HG03432 (cell line): ENCODE results near the gene DERL3.
"Not testable (repeated sequence)": the region's sequence is repeated elsewhere in the genome, so short reads cannot be mapped to it uniquely, and the experiment has no call there.

ENCODE experiments used
- ATAC-seq: cut with Tn5 transposase; IDR thresholded peaks from one replicate; pipeline ENCODE4 v1.9.1; 2021; ENCODE audit warnings: mild to moderate bottlenecking, moderate library complexity; ENCODE audit not compliant: unreplicated experiment

The DERL3 gene

DNA sequence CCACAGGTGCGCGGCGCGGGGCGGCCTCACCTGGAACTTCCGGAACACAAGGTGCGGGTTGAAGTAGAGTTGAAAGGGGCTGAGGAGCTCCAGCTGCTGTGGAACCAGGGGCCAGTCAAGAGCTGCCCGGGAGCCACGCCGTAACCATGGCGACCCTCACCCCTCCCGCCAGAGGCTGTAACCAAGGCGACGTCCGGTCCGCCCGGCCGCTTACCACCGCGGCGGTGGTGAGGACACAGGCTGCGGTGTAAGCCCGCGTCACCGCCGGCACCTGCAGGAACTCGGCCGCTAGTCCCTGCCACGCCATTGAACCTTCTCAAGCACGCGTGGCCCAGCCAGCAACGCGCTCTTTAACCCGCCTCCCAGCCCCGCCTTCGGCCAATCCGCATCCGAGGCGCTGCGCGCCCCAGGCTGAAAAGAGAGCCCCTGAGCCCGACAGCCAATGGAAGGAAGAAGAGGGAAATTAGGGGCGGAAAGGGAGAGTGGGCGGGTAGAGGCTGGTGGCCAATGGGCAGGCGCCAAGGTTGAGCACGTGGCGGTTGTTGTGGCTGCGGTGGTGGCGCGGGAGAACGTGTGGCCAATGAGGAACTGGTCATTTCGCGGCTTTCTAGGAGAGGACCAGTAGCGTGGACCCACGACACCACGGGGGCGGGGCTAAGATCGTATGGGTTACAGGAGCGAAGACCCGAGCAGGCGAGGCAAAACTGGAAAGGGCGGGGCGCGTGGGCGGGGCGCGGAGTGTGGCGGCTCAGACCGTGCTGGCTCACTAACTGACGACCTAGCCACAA lies at the start of gene DERL3:
Gene DERL3 (minus strand): TSS at position 326 of the 788 bp plus-strand sequence. CDS start 19 bp downstream, at position 307.
- peak; percentile 79 for ATAC-seq

DNA sequence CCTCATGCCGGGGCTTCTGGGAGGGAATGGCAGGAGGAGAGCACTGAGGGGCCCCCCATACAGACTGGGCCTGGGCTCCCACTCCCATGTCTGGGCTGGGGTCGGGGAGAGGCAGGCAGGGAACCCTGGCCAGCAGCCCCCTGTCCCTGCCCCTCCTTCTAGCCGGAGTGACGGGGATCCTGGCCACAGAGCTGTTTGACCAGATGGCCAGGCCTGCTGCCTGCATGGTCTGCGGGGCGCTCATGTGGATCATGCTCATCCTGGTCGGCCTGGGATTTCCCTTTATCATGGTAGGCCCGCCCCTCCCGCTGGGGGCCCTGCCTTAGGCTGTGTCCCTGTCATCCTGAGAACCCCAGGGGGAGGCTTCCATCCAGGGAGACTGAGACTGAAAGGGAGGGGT lies 45.3 kb upstream of the DERL3 start:
- ATAC-seq, result no peak

DNA sequence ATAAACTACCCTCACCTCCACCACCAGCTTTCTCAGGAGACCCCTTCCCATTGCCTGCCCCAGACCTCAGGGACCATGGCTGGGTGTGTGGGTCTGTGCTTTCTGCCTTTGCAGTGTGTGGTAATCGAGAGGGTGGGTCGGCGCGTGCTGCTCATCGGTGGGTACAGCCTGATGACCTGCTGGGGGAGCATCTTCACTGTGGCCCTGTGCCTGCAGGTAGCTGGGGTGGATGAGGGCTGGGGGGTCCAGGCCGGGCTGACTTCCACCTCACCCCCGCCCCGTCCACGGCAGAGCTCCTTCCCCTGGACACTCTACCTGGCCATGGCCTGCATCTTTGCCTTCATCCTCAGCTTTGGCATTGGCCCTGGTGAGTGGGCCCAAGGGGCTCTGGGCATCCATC lies 44.9 kb upstream of the DERL3 start:
- ATAC-seq, result no peak

DNA sequence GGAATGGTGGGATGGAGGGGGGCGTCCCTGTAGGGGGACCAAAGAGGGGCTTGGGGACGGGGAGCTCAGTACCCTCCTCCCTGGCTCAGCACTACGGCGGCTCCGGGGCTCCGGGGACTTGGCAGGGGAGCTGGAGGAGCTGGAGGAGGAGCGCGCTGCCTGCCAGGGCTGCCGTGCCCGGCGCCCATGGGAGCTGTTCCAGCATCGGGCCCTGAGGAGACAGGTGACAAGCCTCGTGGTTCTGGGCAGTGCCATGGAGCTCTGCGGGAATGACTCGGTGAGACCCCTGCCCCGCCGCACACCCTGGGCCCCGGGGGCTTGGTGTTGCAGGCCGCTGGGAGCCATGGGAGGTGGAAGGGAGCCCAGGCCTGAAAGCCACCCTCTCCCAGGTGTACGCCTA lies 43.6 kb upstream of the DERL3 start:
- no peak for ATAC-seq

DNA sequence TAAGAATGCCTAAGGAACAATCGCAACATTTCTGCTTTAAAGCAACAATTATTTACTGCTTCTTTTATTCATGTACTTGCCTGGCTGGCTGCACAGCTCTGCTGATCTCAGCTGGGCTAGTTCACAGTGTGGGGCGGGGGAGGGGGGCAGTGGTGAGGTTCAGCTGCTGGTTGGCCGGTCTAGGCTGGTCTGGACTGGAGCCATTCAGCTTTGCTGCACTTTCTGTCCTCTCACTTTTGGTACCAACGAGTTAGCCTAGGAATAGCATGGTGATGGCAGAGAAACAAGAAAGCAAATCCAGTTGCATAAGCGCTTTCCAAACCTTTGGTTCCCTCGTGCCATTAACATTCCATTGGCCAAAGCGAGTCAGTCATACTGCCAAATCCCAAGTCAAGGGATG lies 39.4 kb upstream of the DERL3 start:
- ATAC-seq, result no peak

DNA sequence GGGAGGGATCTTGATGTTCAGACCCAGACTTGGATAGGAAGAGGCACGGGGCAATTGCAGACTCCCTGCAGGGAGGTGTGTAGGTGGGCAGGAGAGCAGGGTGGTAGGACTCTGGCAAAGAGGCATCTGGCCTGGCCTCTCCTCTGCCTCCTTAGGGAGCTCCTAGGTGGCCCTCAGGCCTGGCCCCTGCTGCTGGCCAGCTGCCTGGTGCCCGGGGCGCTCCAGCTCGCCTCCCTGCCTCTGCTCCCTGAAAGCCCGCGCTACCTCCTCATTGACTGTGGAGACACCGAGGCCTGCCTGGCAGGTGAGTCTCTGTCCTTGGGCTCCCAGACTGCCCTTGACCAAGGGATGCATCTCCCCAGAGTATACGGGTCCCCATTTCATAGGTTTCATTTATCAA lies 38.8 kb upstream of the DERL3 start:
- no peak for ATAC-seq

DNA sequence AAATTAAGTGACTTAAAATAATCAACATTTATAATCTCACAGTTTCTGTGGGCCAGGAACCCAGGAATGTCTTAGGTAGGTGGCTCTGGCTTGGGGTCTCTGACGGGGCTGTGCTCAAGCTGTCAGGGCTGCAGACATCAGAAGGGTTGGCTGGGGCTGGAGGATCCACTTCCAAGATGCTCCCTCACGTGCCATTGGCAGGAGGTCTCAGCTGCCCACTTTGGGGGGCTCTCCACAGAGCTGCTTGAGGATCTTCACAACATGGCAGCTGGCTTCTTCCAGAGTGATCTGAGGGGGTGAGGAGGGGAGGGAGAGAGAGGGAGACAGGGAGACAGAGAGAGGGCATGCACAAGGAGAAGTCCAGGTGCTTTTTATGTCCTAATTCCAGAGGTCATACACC lies 37.0 kb upstream of the DERL3 start:
- no peak for ATAC-seq

DNA sequence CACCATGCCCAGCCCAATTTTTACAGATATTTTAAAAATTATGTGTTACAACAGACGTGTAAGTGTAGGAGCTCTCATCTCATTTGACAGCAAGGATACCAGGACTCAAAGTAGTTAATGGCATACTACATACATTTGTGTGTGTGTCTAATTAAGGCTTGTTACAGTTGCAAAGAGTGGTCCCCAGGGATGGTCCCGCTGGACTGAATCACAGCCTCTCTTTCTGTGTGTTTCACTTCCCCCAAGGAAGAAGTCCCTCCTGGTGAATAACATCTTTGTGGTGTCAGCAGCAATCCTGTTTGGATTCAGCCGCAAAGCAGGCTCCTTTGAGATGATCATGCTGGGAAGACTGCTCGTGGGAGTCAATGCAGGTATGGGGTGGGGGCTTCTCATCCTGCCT lies 36.1 kb upstream of the DERL3 start:
- no peak for ATAC-seq

DNA sequence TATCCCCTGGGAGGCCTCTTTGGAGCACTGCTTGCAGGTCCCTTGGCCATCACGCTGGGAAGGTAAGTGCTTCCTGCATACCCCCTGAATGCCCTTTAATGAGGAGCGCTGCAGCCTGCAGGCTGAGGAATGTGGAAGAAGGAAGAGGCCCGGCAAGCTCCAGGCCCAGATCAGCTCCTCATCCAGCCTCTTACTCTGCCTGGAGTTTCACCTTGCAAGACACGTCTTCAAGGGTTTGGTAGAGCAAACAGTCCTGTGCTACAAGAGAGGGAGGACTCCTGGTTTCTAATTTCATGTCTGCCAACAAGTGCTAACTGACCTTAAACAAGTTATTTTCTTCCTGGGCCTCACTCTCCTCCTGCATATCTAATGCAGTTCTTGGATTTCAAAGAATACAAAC lies 29.8 kb upstream of the DERL3 start:
- no peak for ATAC-seq

DNA sequence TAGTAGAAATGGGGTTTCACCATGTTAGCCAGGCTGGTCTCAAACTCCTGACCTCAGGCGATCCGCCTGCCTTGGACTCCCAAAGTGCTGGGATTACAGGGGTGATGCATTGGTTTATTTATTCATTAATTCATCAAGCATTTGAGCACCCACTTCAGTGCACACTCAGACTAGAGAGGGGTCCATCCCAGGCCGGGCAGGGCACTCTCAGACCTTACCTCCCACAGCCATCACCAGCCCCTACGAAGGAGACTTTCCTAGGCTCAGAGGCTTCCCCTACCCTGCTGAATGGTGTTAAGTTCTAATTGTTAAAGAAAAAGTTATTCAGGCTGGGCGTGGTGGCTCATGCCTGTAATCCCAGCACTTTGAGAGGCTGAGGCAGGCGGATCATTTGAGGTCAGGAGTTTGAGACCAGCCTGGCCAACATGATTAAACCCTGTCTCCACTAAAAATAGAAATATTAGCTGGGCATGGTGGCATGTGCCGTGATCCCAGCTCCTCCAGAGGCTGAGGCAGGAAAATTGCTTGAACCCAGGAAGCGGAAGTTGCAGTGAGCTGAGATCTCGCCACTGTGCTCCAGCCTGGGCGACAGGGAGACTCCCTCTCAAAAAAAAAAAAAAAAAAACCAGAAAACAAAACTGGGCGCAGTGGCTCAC lies 25.8 kb upstream of the DERL3 start:
- ATAC-seq, result not testable (repeated sequence)

DNA sequence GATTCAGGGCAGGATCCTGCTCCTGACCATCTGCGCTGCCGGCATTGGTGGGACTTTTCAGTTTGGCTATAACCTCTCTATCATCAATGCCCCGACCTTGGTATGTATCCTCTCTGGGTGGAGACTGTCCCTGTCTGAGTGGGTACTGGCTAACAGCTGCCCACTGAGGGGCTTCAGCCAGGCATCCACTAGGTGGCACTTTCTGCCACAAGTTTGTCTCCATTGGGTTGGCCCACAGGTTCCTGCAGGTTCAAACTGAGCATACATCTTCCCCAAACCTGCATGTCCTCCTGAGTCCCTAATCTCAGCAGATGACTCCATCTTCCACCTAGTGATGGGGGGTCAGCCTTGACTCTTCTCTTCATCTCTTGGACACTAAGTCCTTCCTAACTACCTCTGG lies 23.3 kb upstream of the DERL3 start:
- ATAC-seq, result no peak

DNA sequence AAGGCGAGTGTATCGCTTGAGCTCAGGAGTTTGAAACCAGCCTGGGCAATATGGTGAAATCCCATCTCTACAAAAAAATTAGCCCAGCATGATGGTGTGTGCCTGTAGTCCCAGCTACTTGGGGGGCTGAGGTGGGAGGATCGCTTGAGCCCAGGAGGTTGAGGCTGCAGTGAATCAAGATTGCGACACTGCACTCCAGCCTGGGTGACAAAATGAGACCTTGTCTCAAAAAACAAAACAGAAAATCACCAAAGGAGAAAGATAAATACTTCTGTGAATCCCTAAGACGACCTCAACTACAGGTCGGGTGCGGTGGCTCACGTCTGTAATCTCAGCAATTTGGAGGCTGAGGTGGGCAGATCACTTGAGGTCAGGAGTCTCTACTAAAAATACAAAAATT lies 21.4 kb upstream of the DERL3 start:
- not testable (repeated sequence) for ATAC-seq

DNA sequence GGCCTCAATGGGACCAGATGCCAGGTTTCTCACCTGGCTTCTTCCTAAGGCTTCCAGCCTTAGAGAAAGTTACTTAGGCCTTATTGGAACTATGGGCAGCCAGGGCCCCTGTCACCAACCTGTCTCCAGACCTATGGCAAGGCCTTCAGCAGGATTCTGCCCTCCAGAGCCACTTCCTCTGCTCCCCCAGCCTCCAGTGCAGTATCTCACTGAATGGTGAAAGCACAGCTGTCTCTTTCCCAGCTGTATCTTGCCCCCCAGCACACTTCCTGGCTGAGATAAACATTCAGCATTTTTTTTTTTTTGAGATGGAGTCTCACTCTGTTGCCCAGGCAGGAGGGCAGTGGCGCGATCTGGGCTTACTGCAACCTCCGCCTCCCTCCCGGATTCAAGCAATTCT lies 20.4 kb upstream of the DERL3 start:
- ATAC-seq, result no peak

DNA sequence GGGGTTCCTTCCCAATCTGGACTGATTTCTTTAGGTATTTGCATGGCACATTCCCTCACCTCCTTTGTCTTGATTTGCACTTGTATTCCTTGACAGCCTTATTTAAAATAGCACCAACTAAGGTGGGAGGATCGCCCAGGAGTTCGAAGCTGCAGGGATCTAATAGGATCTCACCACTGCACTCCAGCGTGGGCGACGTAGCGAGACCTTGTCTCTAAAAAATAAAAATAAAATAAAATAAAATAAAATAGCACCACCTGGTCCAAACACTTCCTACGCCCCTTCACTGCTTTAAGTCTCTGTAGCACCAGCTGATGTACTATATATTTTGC lies 19.6 kb upstream of the DERL3 start:
- no peak for ATAC-seq

DNA sequence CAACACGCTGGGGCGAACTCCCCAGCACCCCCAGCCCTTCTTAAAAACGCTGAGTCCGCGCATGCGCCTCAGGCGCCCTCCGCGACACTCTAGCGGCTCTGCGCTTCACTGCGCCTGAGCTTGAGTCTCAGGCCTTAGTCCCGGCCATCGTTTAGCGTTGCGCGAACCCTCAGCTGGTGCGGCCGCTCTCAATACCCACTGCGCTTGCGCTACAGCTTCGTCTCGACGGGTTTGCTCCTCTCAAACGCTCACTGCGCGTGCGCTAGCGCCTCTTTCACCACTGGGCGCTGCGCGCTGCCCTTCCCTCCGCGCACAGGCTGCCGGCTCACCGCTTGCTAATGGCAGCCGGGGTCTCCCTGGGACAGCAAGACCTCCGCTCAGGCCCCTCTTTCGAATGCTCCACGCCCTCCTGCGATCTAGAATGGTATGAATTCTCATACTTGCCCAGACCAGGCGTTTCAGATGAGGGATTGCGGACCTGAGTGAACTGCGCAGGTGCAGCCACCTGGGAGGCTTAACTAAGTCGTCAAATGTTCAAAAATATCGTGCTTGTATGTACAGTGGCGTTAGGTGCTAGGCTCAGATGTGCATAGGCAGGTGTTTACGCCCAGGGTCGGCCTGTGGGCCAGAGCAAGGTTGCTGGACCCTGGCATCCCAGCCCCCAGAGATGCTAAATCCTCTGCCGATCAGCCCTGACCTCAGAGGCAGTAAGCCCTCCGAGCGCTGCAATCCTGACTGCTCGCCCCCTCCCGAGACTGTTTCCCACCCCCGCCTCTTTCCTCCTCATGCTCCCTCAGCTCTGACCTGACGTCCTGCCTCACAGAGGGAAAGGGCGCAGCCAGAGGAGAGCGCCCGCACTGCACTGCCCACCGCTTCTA lies 19.0 kb upstream of the DERL3 start, which contains the start of gene SLC2A11:
Gene SLC2A11 (plus strand): TSS at position 270 of the 878 bp plus-strand sequence. CDS start 125 bp downstream, at position 395.
- ATAC-seq, result peak; percentile 93

DNA sequence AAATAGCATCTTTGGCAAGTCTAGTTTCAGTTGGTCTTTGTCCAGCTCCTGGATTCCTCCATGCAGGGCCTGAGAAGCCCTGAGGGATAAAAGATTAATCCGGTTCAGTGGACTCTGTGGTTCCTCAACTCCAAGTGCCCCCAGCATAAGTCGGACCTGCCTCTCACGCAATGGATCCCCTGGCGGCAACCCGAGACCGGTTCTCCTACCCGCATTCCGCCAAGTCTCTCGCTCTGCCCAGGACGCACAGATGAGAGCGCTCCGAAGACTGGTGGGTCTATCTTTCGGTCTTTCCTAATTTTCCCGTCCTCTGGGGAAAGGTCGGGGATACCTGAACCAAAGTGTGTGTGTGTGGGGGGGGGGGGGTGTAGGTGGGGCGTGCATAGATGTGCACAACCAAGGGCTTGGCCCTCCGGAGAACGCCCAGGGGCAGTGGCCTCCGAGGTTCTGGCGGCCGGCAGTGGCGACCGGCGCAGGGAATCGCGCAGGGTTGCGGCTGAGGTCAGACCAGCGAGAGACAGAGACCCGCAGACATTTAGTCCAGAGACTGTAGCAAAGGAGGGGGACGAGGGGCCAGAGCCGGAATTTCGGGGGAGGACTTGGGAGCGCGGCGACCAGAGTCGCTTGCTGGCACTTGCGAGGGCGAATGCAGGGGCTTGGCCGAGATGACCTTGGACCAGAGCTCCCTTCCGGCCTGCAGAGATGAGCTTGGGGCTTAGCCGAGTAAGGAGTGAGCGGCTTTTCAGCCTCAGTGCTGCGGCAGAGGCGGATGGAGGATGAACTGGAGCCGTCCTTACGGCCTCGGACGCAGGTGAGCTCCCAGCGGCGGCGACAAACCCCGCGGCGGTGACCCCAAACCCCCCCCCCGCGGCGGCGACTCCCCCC lies 18.2 kb upstream of the DERL3 start:
- peak; percentile 50 for ATAC-seq

DNA sequence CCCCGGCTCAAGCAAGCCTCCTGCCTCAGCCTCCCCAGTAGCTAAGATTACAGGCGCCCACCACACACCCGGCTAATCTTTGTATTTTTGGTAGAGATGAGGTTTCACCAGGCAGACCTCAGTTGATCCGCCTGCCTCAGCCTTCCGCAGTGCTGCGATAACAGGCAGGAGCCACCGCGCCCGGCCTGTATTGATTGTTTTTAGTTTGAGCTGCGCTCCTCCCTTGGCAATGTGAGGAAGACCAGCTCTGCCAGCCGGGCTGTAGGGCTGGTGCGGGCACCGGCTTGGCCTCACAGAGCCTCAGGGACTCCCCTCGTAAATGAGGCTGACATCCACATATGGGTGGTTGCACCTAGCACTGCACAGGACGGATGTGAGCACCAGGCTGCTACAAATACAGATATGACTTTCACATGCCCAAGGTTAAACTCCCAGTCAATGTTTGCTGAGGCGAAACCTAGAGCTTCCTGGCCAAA lies 11.4 kb upstream of the DERL3 start:
- ATAC-seq, result peak; percentile 47

DNA sequence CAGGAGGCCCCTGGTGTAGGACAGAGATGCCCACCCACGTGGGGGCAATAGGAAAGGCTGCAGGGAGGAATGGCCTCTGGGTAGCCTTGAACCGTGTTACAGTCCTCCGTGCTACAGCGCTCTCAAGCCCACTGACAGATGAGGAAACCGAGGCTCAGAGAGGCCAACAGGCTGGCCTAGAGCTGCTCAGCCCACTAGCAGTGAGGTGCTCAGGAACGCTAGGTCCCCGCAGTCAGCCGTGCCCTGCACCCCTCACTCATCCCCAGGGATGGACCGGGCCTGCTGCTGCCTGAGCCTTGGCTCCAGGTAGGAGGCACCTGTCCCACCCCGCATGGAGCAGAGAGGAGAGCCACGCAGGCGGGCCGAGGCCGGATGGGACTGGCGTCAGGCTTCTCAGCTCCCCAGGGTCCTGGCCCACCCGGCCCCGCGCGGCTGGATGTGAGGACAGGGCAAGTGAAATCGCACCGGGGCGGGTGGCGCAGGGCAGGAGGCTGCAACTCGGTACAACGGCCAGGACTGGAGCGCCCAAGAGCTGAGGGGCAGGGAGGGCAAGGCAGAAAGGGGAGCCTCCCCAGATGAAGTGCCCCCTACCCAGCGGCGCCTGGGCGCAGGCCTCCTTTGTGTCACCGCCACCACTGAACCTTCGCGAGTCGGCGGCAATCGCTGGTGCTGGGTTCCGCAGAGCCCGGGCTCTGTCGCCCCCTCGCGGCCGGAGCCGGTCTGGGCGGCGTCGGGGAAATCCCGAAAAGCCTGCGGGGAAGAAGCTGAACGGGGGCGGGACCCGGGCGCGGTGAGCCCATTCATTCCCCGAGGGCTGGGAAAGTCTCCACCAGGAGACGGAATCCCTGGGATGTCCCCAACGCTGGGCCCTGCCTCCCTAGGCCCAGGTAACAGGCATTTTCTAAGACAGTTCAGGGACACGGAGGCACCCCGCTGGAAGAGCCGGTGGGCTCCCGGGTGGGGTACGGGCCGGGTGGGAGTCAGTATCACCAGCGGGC lies 10.5 kb upstream of the DERL3 start:
- peak; percentile 62 for ATAC-seq
